Skin of body (tissue), 2 donors: ENCODE data around the gene BTN2A1. TPM values are rescaled to one million over a fixed set of nuclear protein-coding genes. Genes with fewer than 3 reads are reported as not detected.
"Not testable (repeated sequence)": the region's sequence is repeated elsewhere in the genome, so short reads cannot be mapped to it uniquely, and the experiment has no call there.

Experiments
- DNase-seq: peaks from one replicate; lab custom pipeline; 2025; lab: John Stamatoyannopoulos, UW
- total RNA-seq: library from RNA; depleted of rRNA; stranded (reverse); fragments of >200 nt; gene quantifications from one replicate; pipeline ENCODE4 v1.2.3, GENCODE V29; 2014

The BTN2A1 gene
- total RNA-seq, 1 donor from 2014 or later = 12.7 TPM

- DNase-seq = no peak
These were observed 25.0 kb upstream of the BTN2A1 start for GRCh38 chr6:26432627-26433201.

GRCh38 chr6:26433680-26434079 lies 24.1 kb upstream of the BTN2A1 start:
- not testable (repeated sequence) for DNase-seq

GRCh38 chr6:26436018-26436417 lies 21.7 kb upstream of the BTN2A1 start:
- no peak for DNase-seq

GRCh38 chr6:26437550-26437949 lies 20.2 kb upstream of the BTN2A1 start:
- no peak for DNase-seq

GRCh38 chr6:26438000-26438399 lies 19.8 kb upstream of the BTN2A1 start:
- no peak for DNase-seq

GRCh38 chr6:26439151-26440125 lies 18.3 kb upstream of the BTN2A1 start:
- DNase-seq = no peak

- no peak for DNase-seq
These were observed 16.8 kb upstream of the BTN2A1 start for GRCh38 chr6:26440977-26441358.

- no peak for DNase-seq
These were observed 15.8 kb upstream of the BTN2A1 start for GRCh38 chr6:26441977-26442376.

- no peak for DNase-seq
These were observed 11.7 kb upstream of the BTN2A1 start for GRCh38 chr6:26445934-26446667.

GRCh38 chr6:26447257-26447656 lies 10.5 kb upstream of the BTN2A1 start:
- no peak for DNase-seq

GRCh38 chr6:26450240-26450639 lies 7.5 kb upstream of the BTN2A1 start:
- no peak for DNase-seq

- no peak for DNase-seq
These were observed 5.0 kb upstream of the BTN2A1 start for GRCh38 chr6:26452631-26453235.

- DNase-seq = no peak
These were observed 3.1 kb upstream of the BTN2A1 start for GRCh38 chr6:26454631-26455030.

- no peak for DNase-seq
These were observed 2.3 kb upstream of the BTN2A1 start for GRCh38 chr6:26455357-26455970.

- DNase-seq = no peak
These were observed 420 bp upstream of the BTN2A1 start for GRCh38 chr6:26457264-26457805.

- no peak for DNase-seq
These were observed 1.5 kb downstream of the BTN2A1 start for GRCh38 chr6:26459023-26459810.

GRCh38 chr6:26461353-26461752 lies 3.6 kb downstream of the BTN2A1 start:
- not testable (repeated sequence) for DNase-seq

GRCh38 chr6:26464014-26464413 lies 6.3 kb downstream of the BTN2A1 start:
- DNase-seq = no peak

GRCh38 chr6:26464416-26465131 lies 6.8 kb downstream of the BTN2A1 start:
- DNase-seq = no peak
